HFF-Myc (cell line): ENCODE data around the gene PRXL2B.
A peak's percentile ranks its signal among the peaks of the same experiment; 100 is the strongest.

Experiments used
- DNase-seq: peaks from one replicate; pipeline ENCODE4 v3.0.0-alpha.2; 2011; ENCODE audit warnings: low read depth; ENCODE audit errors: extremely low read depth
- H3K4me3 ChIP-seq: replicated peaks from 2 replicates; pipeline ENCODE4 v1.5.1; 2011; ENCODE audit warnings: low read depth, mild to moderate bottlenecking, control low read depth, low read length
- CTCF ChIP-seq: IDR thresholded peaks from 2 replicates; pipeline ENCODE4 v1.5.1; 2012; ENCODE audit warnings: mild to moderate bottlenecking, low read depth, low read length, control low read depth; ENCODE audit errors: missing control alignments

Gene PRXL2B

GRCh38 chr1:2584686-2585317 is 1.8 kb upstream of the PRXL2B start:
- peak overlapping the region; percentile 67 for H3K4me3 ChIP-seq
- DNase-seq = no peak
- TF ChIP-seq CTCF = no peak

- H3K4me3 ChIP-seq = peak overlapping the region; percentile 67
- no peak for DNase-seq
- no peak for TF ChIP-seq CTCF
These were observed 1.1 kb upstream of the PRXL2B start for GRCh38 chr1:2585318-2586092.

GRCh38 chr1:2587071-2587859 is 688 bp downstream of the PRXL2B start:
- peak overlapping the region; percentile 67 for H3K4me3 ChIP-seq
- TF ChIP-seq CTCF = no peak
- DNase-seq = no peak

GRCh38 chr1:2587860-2588571 is 1.4 kb downstream of the PRXL2B start:
- no peak for TF ChIP-seq CTCF
- peak overlapping the region; percentile 67 for H3K4me3 ChIP-seq
- no peak for DNase-seq

- no peak for DNase-seq
- TF ChIP-seq CTCF = no peak
- H3K4me3 ChIP-seq = no peak overlapping the region
These were observed 2.3 kb downstream of the PRXL2B start for GRCh38 chr1:2588661-2589430.
